ENCODE results near the gene FAM117B. TPM values are rescaled to one million over a fixed set of nuclear protein-coding genes. Genes with fewer than 3 reads are reported as not detected.

The FAM117B gene
- total and polyA plus RNA-seq, 4 donors, result 0.65 to 3.4 (median 2.4) TPM

DNA sequence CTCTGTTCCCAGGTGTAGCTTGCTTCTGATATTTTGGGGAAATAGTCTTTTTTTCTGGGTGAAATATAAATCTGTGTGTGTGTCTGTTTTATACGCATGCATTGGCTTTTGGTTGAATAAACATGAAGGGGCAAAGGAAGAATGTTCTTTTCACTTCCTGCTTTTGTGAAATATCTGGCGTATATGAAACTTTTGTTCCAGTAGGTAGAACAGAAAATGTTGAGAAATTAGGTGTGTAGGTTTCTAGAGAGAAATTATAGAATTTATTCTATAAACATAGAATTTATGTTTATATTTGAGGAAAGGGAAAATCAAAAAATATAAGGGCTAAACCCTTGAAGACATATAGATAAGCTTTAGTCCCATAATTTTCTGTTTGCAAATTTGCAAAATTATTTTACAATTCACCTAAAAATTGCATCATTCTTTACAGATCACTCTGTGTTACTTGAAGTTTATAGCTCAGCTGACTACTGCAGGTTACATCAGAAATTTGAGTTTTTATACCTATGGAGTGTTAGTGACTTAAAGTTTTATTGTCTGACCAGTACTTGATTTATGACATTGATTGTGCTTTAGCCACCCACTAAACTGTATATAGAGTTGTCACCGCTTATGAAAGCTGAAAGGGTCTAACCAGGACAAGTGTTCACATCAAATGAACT is 116.1 kb downstream of the FAM117B start:
- H3K27ac ChIP-seq (ENCODE audit: low read depth in 1 of 2, low read length in 2 of 2), result no peak overlapping the region
- no peaks in the 10 kb centered on the region for H3K27me3 ChIP-seq (ENCODE audit: control insufficient read depth in 4 of 4, insufficient read depth in 4 of 4, low read length in 3 of 4)
- no peaks in the 10 kb centered on the region for H3K4me1 ChIP-seq (ENCODE audit: control insufficient read depth in 4 of 4, insufficient read depth in 4 of 4, low read length in 3 of 4)
- WGBS, result 87% methylated on average over 3 of the region's 3 CpGs
- no peaks in the 10 kb centered on the region for H3K36me3 ChIP-seq (ENCODE audit: control insufficient read depth in 4 of 4, insufficient read depth in 3 of 4, low read depth in 1 of 4, low read length in 3 of 4)
- no peaks in the 10 kb centered on the region for H3K9me3 ChIP-seq (ENCODE audit: control insufficient read depth in 4 of 4, low read length in 3 of 4)
- DNase-seq (ENCODE audit: low spot score), result no peak
- no peak overlapping the region for H3K4me3 ChIP-seq (ENCODE audit: low read depth in 1 of 3, low read length in 3 of 3)
- H3K9ac ChIP-seq (ENCODE audit: low read depth in 1 of 2, low read length in 2 of 2), result no peak overlapping the region
- TF ChIP-seq, protein P1, sequence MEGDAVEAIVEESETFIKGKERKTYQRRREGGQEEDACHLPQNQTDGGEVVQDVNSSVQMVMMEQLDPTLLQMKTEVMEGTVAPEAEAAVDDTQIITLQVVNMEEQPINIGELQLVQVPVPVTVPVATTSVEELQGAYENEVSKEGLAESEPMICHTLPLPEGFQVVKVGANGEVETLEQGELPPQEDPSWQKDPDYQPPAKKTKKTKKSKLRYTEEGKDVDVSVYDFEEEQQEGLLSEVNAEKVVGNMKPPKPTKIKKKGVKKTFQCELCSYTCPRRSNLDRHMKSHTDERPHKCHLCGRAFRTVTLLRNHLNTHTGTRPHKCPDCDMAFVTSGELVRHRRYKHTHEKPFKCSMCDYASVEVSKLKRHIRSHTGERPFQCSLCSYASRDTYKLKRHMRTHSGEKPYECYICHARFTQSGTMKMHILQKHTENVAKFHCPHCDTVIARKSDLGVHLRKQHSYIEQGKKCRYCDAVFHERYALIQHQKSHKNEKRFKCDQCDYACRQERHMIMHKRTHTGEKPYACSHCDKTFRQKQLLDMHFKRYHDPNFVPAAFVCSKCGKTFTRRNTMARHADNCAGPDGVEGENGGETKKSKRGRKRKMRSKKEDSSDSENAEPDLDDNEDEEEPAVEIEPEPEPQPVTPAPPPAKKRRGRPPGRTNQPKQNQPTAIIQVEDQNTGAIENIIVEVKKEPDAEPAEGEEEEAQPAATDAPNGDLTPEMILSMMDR (IDR thresholded peaks at IDR 0.05; ENCODE audit: low read depth, low read length, missing input control), result no peak
- TF ChIP-seq, protein P2, sequence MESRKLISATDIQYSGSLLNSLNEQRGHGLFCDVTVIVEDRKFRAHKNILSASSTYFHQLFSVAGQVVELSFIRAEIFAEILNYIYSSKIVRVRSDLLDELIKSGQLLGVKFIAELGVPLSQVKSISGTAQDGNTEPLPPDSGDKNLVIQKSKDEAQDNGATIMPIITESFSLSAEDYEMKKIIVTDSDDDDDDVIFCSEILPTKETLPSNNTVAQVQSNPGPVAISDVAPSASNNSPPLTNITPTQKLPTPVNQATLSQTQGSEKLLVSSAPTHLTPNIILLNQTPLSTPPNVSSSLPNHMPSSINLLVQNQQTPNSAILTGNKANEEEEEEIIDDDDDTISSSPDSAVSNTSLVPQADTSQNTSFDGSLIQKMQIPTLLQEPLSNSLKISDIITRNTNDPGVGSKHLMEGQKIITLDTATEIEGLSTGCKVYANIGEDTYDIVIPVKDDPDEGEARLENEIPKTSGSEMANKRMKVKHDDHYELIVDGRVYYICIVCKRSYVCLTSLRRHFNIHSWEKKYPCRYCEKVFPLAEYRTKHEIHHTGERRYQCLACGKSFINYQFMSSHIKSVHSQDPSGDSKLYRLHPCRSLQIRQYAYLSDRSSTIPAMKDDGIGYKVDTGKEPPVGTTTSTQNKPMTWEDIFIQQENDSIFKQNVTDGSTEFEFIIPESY (IDR thresholded peaks at IDR 0.05), result no peak
- TF ChIP-seq GABPA (IDR thresholded peaks at IDR 0.05 in 1 of 2, conservative IDR thresholded peaks at IDR 0.05 in 1 of 2), result no peak
- no peak for TF ChIP-seq YY1 (IDR thresholded peaks at IDR 0.05)
- TF ChIP-seq NR2F2 (IDR thresholded peaks at IDR 0.05), result no peak
- TF ChIP-seq EGR1 (IDR thresholded peaks at IDR 0.05; ENCODE audit: low read depth in 2 of 2), result no peak
- TF ChIP-seq, protein P3, sequence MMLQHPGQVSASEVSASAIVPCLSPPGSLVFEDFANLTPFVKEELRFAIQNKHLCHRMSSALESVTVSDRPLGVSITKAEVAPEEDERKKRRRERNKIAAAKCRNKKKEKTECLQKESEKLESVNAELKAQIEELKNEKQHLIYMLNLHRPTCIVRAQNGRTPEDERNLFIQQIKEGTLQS (IDR thresholded peaks at IDR 0.05), result no peak
- TF ChIP-seq TAF1 (conservative IDR thresholded peaks at IDR 0.05), result no peak
- no peak for TF ChIP-seq RXRA (IDR thresholded peaks at IDR 0.05)
- TF ChIP-seq RAD21 (IDR thresholded peaks at IDR 0.05), result no peak
- TF ChIP-seq FOXA2 (IDR thresholded peaks at IDR 0.05), result no peak
- no peak for TF ChIP-seq HNF4G (IDR thresholded peaks at IDR 0.05)
- no peak for TF ChIP-seq JUND (IDR thresholded peaks at IDR 0.05)
- no peak for TF ChIP-seq FOXA1 (IDR thresholded peaks at IDR 0.05)
- TF ChIP-seq SP1 (IDR thresholded peaks at IDR 0.05), result no peak
- no peak for TF ChIP-seq HNF4A (conservative IDR thresholded peaks at IDR 0.05)
- TF ChIP-seq, protein P4, sequence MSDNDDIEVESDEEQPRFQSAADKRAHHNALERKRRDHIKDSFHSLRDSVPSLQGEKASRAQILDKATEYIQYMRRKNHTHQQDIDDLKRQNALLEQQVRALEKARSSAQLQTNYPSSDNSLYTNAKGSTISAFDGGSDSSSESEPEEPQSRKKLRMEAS (IDR thresholded peaks at IDR 0.05), result no peak

DNA sequence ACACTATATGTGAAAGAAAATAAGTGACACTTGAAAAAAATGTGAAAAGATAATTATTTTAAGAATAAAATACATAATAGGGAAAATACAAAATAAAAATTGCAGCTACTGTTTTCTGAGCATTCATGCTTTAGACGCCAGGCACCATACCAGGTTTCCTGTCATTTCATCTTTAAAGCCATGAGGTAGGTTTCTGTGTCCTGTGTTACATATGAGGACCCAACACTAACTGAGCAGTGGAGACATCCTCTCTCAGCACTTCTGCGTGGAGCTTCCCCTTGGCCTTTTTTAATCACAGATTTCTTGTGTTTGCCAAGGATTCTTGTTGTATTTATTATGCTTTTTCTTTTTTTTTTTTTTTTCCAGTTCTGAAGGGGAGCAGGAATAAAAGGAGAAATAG is 117.3 kb downstream of the FAM117B start:
- Histone ChIP-seq H3K27me3 (ENCODE audit: control insufficient read depth in 4 of 4, insufficient read depth in 4 of 4, low read length in 3 of 4) (no peaks in the 10 kb centered on the region), H3K9ac (ENCODE audit: low read depth in 1 of 2, low read length in 2 of 2) (no peak overlapping the region), H3K4me1 (ENCODE audit: control insufficient read depth in 4 of 4, insufficient read depth in 4 of 4, low read length in 3 of 4) (no peaks in the 10 kb centered on the region), H3K36me3 (ENCODE audit: control insufficient read depth in 4 of 4, insufficient read depth in 3 of 4, low read depth in 1 of 4, low read length in 3 of 4) (peaks cover 0 to under 1% (median 0%) of the 10 kb centered on the region in 4 donors), H3K4me3 (ENCODE audit: low read depth in 1 of 3, low read length in 3 of 3) (no peak overlapping the region), H3K27ac (ENCODE audit: low read depth in 1 of 2, low read length in 2 of 2) (no peak overlapping the region), H3K9me3 (ENCODE audit: control insufficient read depth in 4 of 4, low read length in 3 of 4) (no peaks in the 10 kb centered on the region)
- 89% methylated on average over 2 of the region's 2 CpGs for WGBS
- TF ChIP-seq YY1 (IDR thresholded peaks at IDR 0.05) (no peak), FOXA2 (IDR thresholded peaks at IDR 0.05) (no peak), HNF4A (conservative IDR thresholded peaks at IDR 0.05) (no peak), GABPA (IDR thresholded peaks at IDR 0.05 in 1 of 2, conservative IDR thresholded peaks at IDR 0.05 in 1 of 2) (no peak), FOXA1 (IDR thresholded peaks at IDR 0.05) (no peak), HNF4G (IDR thresholded peaks at IDR 0.05) (no peak)
- TF ChIP-seq, protein P4 (IDR thresholded peaks at IDR 0.05), result no peak
- DNase-seq (ENCODE audit: low spot score), result no peak
